Right lobe of liver (tissue), 6 donors: ENCODE data around the gene KSR2. TPM values are rescaled to one million over a fixed set of nuclear protein-coding genes. Genes with fewer than 3 reads are reported as not detected.
"Not testable (repeated sequence)": the region's sequence is repeated elsewhere in the genome, so short reads cannot be mapped to it uniquely, and the experiment has no call there.

ENCODE experiments used
- ATAC-seq, 4 donors: fragments of 200-7000 bp; cut with Tn5 transposase; one replicate each; pipeline ENCODE4 v1.9.1; 2020; ENCODE audit warnings: mild to moderate bottlenecking in 4 of 4, moderate library complexity in 4 of 4
- DNase-seq, 3 donors: peaks; one replicate each; pipeline ENCODE4 v3.0.0-alpha.2; 2020
- H3K27ac ChIP-seq, 3 donors: fragments of 200-600 bp; one replicate each; pipeline ENCODE4 v1.8.0; 2022
- H3K27me3 ChIP-seq, 2 donors: fragments of 200-600 bp; one replicate each; pipeline ENCODE4 v1.8.0; 2022
- H3K36me3 ChIP-seq, 4 donors: fragments of 200-600 bp; sonication (generic) in 1 of 4; one replicate each; pipeline versions ENCODE4 v1.5.1 to v1.8.0; 2017 to 2022; ENCODE audit warnings: control low read depth in 1 of 4
- H3K4me1 ChIP-seq, 4 donors: fragments of 200-600 bp; sonication (generic) in 1 of 4; one replicate each; pipeline versions ENCODE4 v1.5.1 to v1.8.0; 2017 to 2022; ENCODE audit warnings: control low read depth in 1 of 4
- H3K4me3 ChIP-seq, 3 donors: fragments of 200-600 bp; one replicate each; pipeline ENCODE4 v1.8.0; 2022
- H3K9me3 ChIP-seq, 4 donors: fragments of 200-600 bp; sonication (generic) in 1 of 4; one replicate each; pipeline versions ENCODE4 v1.5.1 to v1.8.0; 2017 to 2022; ENCODE audit warnings: control low read depth in 1 of 4
- POLR2A ChIP-seq: fragments of 450-650 bp; IDR thresholded peaks from one replicate; pipeline ENCODE4 v1.6.1; 2017; ENCODE audit warnings: antibody characterized with exemption, mild to moderate bottlenecking
- WGBS: methylation state at CpG from one replicate; pipeline ENCODE4 v1.1.6; 2018; ENCODE audit warnings: low coverage, low lambda C conversion rate; ENCODE audit not compliant: insufficient coverage; ENCODE audit errors: missing lambda C conversion rate; 5-methylcytosine and 5-hydroxymethylcytosine counted together
- intact Hi-C, 2 donors: fragments of 100-400 bp; cut with DNase I; formaldehyde crosslinking; loops; one replicate each; pipeline versions ENCODE4 v1.11.2 to v1.14.1; 2022
- total RNA-seq, 6 experiments: library from RNA; depleted of rRNA in 2 of 6; stranded (reverse); fragments of >200 nt in 2 of 6; fragmentation: NEBNext Ultra II Directional in 3 of 6; extraction: Animal tissue kit (Norgen Biotek cat#: 25700) in 3 of 6; gene quantifications; one replicate each; pipeline versions ENCODE4 v1.1.0 to v1.2.4, GENCODE V29; 2016 to 2023
- TF ChIP-seq, protein P1 (sequence below), 4 donors: fragments of 200-600 bp in 3 of 4; fragments of 450-650 bp in 1 of 4; IDR thresholded peaks; one replicate each; pipeline versions ENCODE4 v1.5.1 to v1.8.0; 2016 to 2022; ENCODE audit warnings: antibody characterized with exemption in 4 of 4, mild to moderate bottlenecking in 2 of 4
- donor health status: DM: no; HTN: yes; CAD: no.
- donor health status: DM: no; HTN: no; CAD: no.
- donor health status: DM: no; HTN: no; CAD: no.
- donor health status: DM: no; HTN: yes; CAD: no.
- donor health status: DM: no; HTN: yes; CAD: no.

KSR2 gene
- total RNA-seq, 6 experiments from 2014 or later: 0.02 to 0.07 (median 0.02) TPM; not detected in 2

DNA sequence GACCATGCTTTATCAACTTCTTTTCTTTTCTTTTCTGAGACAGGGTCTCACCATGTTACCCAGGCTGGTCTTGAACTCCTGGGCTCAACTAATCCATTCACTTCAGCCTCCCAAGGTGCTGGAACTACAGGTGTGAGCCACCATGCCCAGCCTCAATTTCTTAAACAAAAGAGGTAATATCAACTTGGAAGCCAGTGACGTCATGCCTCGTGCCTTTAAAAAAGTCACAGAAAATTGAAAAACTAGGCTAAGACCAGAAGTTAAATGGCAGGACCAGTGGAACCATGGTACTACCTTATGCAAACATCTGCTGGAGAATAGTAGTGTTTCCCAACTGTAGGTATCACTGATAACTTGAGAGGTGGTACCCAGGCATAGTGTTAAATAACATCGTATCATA is 103.3 kb downstream of the KSR2 start:
- intact Hi-C loops: loop anchor here in 1 of 2 donors (10.0 kb wide), 1 partner anchor 159 kb away; no protein-coding TSS in a partner anchor
- 63% methylated on average over 2 of the region's 3 CpGs for WGBS

GRCh38 chr12:117863002-117863709 is 105.6 kb downstream of the KSR2 start:
- H3K4me1 ChIP-seq: no peaks in the 10 kb centered on the region
- 62% methylated on average over 9 of the region's 10 CpGs for WGBS
- no peaks in the 10 kb centered on the region for H3K27me3 ChIP-seq
- no peak for TF ChIP-seq POLR2A
- TF ChIP-seq, protein P1, sequence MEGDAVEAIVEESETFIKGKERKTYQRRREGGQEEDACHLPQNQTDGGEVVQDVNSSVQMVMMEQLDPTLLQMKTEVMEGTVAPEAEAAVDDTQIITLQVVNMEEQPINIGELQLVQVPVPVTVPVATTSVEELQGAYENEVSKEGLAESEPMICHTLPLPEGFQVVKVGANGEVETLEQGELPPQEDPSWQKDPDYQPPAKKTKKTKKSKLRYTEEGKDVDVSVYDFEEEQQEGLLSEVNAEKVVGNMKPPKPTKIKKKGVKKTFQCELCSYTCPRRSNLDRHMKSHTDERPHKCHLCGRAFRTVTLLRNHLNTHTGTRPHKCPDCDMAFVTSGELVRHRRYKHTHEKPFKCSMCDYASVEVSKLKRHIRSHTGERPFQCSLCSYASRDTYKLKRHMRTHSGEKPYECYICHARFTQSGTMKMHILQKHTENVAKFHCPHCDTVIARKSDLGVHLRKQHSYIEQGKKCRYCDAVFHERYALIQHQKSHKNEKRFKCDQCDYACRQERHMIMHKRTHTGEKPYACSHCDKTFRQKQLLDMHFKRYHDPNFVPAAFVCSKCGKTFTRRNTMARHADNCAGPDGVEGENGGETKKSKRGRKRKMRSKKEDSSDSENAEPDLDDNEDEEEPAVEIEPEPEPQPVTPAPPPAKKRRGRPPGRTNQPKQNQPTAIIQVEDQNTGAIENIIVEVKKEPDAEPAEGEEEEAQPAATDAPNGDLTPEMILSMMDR (IDR thresholded peaks at IDR 0.05): no peak
- no peak overlapping the region for H3K27ac ChIP-seq
- DNase-seq (no peak), ATAC-seq (no peak)
- H3K4me3 ChIP-seq: no peak overlapping the region
- intact Hi-C loops: loop anchor here in 1 of 2 donors (10.0 kb wide), 1 partner anchor 162 kb away; no protein-coding TSS in a partner anchor
- no peaks in the 10 kb centered on the region for H3K36me3 ChIP-seq
- H3K9me3 ChIP-seq: no peaks in the 10 kb centered on the region

More for the DNA sequence above, 103.3 kb downstream of the KSR2 start:
- H3K27me3 ChIP-seq: no peaks in the 10 kb centered on the region
- no peaks in the 10 kb centered on the region for H3K4me1 ChIP-seq
- H3K27ac ChIP-seq: no peak overlapping the region
- no peak for DNase-seq
- no peak overlapping the region for H3K4me3 ChIP-seq
- H3K36me3 ChIP-seq: no peaks in the 10 kb centered on the region
- no peaks in the 10 kb centered on the region for H3K9me3 ChIP-seq
- no peak for ATAC-seq
- TF ChIP-seq POLR2A: no peak
- TF ChIP-seq, protein P1 (IDR thresholded peaks at IDR 0.05): no peak

DNA sequence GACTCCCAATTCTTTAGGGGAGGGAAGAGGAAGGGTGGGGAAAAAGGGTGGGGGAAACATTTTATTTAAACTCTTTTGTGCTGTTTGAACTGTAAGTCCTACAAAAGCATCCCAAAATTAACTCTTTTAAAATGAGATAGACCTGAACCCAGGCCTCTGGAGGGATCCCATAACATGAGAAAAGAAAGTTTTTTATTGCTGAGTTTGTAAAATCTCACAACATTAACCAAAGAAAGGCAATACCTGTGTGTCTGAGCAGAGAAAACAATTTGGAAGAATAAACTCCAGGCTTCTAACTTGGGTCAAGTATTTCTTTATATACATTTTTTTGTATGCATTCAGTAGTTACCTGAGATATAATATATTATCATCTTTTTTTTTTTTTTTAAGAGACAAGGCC is 107.1 kb downstream of the KSR2 start:
- no peaks in the 10 kb centered on the region for H3K27me3 ChIP-seq
- no peak overlapping the region for H3K4me3 ChIP-seq
- H3K36me3 ChIP-seq: no peaks in the 10 kb centered on the region
- TF ChIP-seq POLR2A: no peak
- TF ChIP-seq, protein P1 (IDR thresholded peaks at IDR 0.05): no peak
- H3K4me1 ChIP-seq: no peaks in the 10 kb centered on the region
- intact Hi-C loops: loop anchor here in 1 of 2 donors (10.0 kb wide), 1 partner anchor 163 kb away; no protein-coding TSS in a partner anchor
- no peak for DNase-seq
- H3K27ac ChIP-seq: no peak overlapping the region
- no peak for ATAC-seq
- no peaks in the 10 kb centered on the region for H3K9me3 ChIP-seq

DNA sequence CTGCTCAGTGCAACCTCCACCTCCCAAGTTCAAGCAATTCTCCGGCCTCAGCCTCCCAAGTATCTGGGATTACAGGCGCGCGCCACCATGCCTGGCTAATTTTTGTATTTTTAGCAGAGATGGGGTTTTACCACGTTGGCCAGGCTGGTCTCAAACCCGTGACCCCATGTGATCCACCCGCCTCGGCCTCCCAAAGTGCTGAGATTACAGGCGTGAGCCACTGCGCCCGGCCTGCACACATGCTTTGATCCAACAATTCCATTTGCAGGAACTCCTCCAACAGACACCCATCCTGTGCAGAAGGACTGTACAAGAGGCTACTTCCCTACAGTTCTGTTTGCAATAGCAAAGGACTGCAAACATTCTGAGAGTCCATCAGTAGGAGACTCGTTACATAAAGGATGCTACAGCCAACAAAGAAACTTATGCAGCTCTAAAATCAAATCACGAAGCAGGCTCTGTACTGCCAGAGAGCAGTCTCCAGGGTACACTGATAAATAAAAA is 108.0 kb downstream of the KSR2 start:
- H3K27ac ChIP-seq, ATAC-seq, H3K36me3 ChIP-seq, H3K27me3 ChIP-seq, H3K9me3 ChIP-seq, DNase-seq, H3K4me1 ChIP-seq, H3K4me3 ChIP-seq: not testable (repeated sequence)
- WGBS: 76% methylated on average over 8 of the region's 13 CpGs
- intact Hi-C loops: loop anchor here in 1 of 2 donors (10.0 kb wide), 1 partner anchor 164 kb away; no protein-coding TSS in a partner anchor

DNA sequence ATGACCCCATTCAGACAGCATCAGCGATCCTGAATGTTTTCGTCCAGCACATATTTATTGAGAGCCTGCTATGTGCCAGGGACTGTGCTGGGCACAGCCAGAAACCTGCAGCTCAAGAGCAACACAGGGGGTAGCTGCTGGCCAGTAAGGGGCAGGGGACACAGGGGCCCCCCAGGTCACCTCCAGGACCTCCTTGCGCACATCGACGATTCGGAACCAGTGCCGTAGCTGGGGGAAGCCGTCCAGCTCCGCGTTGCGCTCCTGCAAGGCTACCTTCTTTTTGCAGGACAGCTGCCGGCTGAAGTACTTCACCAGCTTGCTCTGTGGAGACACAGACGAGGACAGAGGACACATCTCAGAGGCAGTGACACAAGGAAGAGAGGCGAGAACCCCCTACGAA is 108.7 kb downstream of the KSR2 start:
- H3K36me3 ChIP-seq: no peaks in the 10 kb centered on the region
- TF ChIP-seq, protein P1 (IDR thresholded peaks at IDR 0.05): no peak
- TF ChIP-seq POLR2A: no peak
- no peaks in the 10 kb centered on the region for H3K9me3 ChIP-seq
- H3K27me3 ChIP-seq: no peaks in the 10 kb centered on the region
- H3K4me1 ChIP-seq: no peaks in the 10 kb centered on the region
- no peak overlapping the region for H3K4me3 ChIP-seq
- intact Hi-C loops: loop anchor here in 1 of 2 donors (10.0 kb wide), 1 partner anchor 165 kb away; no protein-coding TSS in a partner anchor
- H3K27ac ChIP-seq: no peak overlapping the region
- 69% methylated on average over 5 of the region's 15 CpGs for WGBS
- no peak for ATAC-seq
- DNase-seq: no peak
